H1 (cell line): ENCODE measurements around the gene ARL9. TPM values are rescaled to one million over a fixed set of nuclear protein-coding genes. Genes with fewer than 3 reads are reported as not detected.

Experiments
- CTCF ChIA-PET: fragments of 300-600 bp; sonication (Branson Sonifier 250); formaldehyde crosslinking; loops from one replicate; lab custom pipeline; 2021; ENCODE audit not compliant: partially characterized antibody; lab: Charles Lee
- POLR2A ChIA-PET: fragments of 300-600 bp; sonication (Branson Sonifier 250); formaldehyde crosslinking; loops from one replicate; lab custom pipeline; 2021; ENCODE audit warnings: inconsistent platforms; ENCODE audit not compliant: partially characterized antibody; lab: Charles Lee
- DNase-seq, 2 experiments: peaks; one replicate each; pipeline versions ENCODE4 v3.0.0 to v3.0.0-alpha.2; 2010 to 2022; ENCODE audit warnings: low spot score in 2 of 2, low read depth in 1 of 2, mixed read lengths in 1 of 2
- FAIRE-seq: peaks from 2 replicates; lab custom pipeline; 2011; peaks lifted over from hg19 to GRCh38; lab: Jason Lieb, UNC
- H2AFZ ChIP-seq: 2 replicates; pipeline ENCODE4 v1.8.1; 2012; ENCODE audit warnings: low read length, inconsistent platforms
- H2AK5ac ChIP-seq: 2 replicates; pipeline ENCODE4 v1.6.1; 2013; ENCODE audit warnings: low read depth, low read length
- H2BK120ac ChIP-seq: replicated peaks from 2 replicates; pipeline ENCODE3; 2013; ENCODE audit warnings: low read depth, low read length, inconsistent platforms
- H2BK12ac ChIP-seq: 2 replicates; pipeline ENCODE4 v1.6.1; 2013; ENCODE audit warnings: low read depth, low read length
- H2BK15ac ChIP-seq: 2 replicates; pipeline ENCODE4 v1.6.1; 2013; ENCODE audit warnings: low read length
- H2BK20ac ChIP-seq: 2 replicates; pipeline ENCODE4 v1.6.1; 2013; ENCODE audit warnings: low read length
- H2BK5ac ChIP-seq: 2 replicates; pipeline ENCODE4 v1.6.1; 2013; ENCODE audit warnings: low read depth, low read length
- H3K14ac ChIP-seq: 2 replicates; pipeline ENCODE4 v1.6.1; 2013; ENCODE audit warnings: inconsistent platforms; ENCODE audit not compliant: insufficient read length
- H3K18ac ChIP-seq: 2 replicates; pipeline ENCODE4 v1.6.1; 2013; ENCODE audit warnings: low read length; ENCODE audit errors: extremely low read depth
- H3K23ac ChIP-seq: 2 replicates; pipeline ENCODE4 v1.6.1; 2013; ENCODE audit warnings: inconsistent platforms; ENCODE audit not compliant: insufficient read length
- H3K23me2 ChIP-seq: 2 replicates; pipeline ENCODE4 v1.6.1; 2013; ENCODE audit warnings: low read depth, low read length
- H3K27ac ChIP-seq: 2 replicates; pipeline ENCODE4 v1.6.1; 2011; ENCODE audit warnings: low read depth, low read length, inconsistent platforms
- H3K27me3 ChIP-seq, 4 experiments: replicated peaks in 1 of 4; 1 replicate in 1 of 4; 2 replicates in 3 of 4; pipeline versions ENCODE4 v1.6.1 to v1.8.1; 2011 to 2013; ENCODE audit warnings: low read length in 3 of 4, mild to moderate bottlenecking in 3 of 4, inconsistent platforms in 2 of 4, mixed read lengths in 2 of 4, moderate library complexity in 1 of 4; ENCODE audit not compliant: control insufficient read depth in 3 of 4, insufficient read depth in 3 of 4; ENCODE audit errors: extremely low read depth in 1 of 4
- H3K36me3 ChIP-seq, 4 experiments: 2 replicates each; pipeline versions ENCODE4 v1.6.1 to v1.8.1; 2011 to 2013; ENCODE audit warnings: mild to moderate bottlenecking in 4 of 4, low read length in 3 of 4, moderate library complexity in 2 of 4, control low read depth in 1 of 4, inconsistent platforms in 1 of 4; ENCODE audit not compliant: insufficient read depth in 4 of 4, control insufficient read depth in 2 of 4
- H3K4ac ChIP-seq: replicated peaks from 2 replicates; pipeline ENCODE3; 2013; ENCODE audit warnings: low read length, low read depth, mixed read lengths, inconsistent platforms; ENCODE audit not compliant: insufficient read length
- H3K4me1 ChIP-seq, 4 experiments: replicated peaks in 1 of 4; 1 replicate in 1 of 4; 2 replicates in 3 of 4; pipeline versions ENCODE4 v1.6.1 to v1.8.1; 2011 to 2013; ENCODE audit warnings: low read length in 3 of 4, inconsistent platforms in 2 of 4, mixed read lengths in 1 of 4; ENCODE audit not compliant: insufficient read depth in 4 of 4, control insufficient read depth in 3 of 4
- H3K4me2 ChIP-seq, 2 experiments: 2 replicates each; pipeline versions ENCODE4 v1.6.1 to v1.8.1; 2011 to 2013; ENCODE audit warnings: low read depth in 2 of 2, low read length in 2 of 2, control low read depth in 1 of 2, inconsistent platforms in 1 of 2, mild to moderate bottlenecking in 1 of 2; ENCODE audit not compliant: insufficient read depth in 1 of 2
- H3K4me3 ChIP-seq, 4 experiments: fragments of 200-600, 300-600 bp in 1 of 4; sonication (generic), shearing (Covaris generic), sonication (Bioruptor Twin) in 1 of 4; 2 replicates each; pipeline versions ENCODE4 v1.5.1 to v1.8.1; 2011 to 2016; ENCODE audit warnings: low read length in 4 of 4, low read depth in 3 of 4, control low read depth in 2 of 4, inconsistent platforms in 2 of 4, mild to moderate bottlenecking in 2 of 4, mixed read lengths in 1 of 4, moderate library complexity in 1 of 4; ENCODE audit not compliant: insufficient read depth in 2 of 4; ENCODE audit errors: extremely low read depth in 1 of 4
- H3K56ac ChIP-seq: replicated peaks from 2 replicates; pipeline ENCODE3; 2013; ENCODE audit warnings: low read depth, mild to moderate bottlenecking, mixed read lengths, low read length, inconsistent platforms; ENCODE audit not compliant: insufficient read length
- H3K79me1 ChIP-seq: 2 replicates; pipeline ENCODE4 v1.6.1; 2013; ENCODE audit warnings: low read depth, low read length, control low read depth
- H3K79me2 ChIP-seq, 2 experiments: 2 replicates each; pipeline versions ENCODE4 v1.6.1 to v1.8.1; 2012 to 2013; ENCODE audit warnings: low read length in 2 of 2, mild to moderate bottlenecking in 2 of 2, inconsistent platforms in 1 of 2; ENCODE audit not compliant: insufficient read depth in 2 of 2, control insufficient read depth in 1 of 2
- H3K9ac ChIP-seq, 4 experiments: replicated peaks in 1 of 4; 1 replicate in 1 of 4; 2 replicates in 3 of 4; pipeline versions ENCODE4 v1.6.1 to v1.8.1; 2011 to 2013; ENCODE audit warnings: low read depth in 3 of 4, low read length in 3 of 4, control low read depth in 2 of 4, mild to moderate bottlenecking in 2 of 4, moderate library complexity in 2 of 4, inconsistent platforms in 1 of 4; ENCODE audit errors: extremely low read depth in 1 of 4
- H3K9me3 ChIP-seq, 2 experiments: 2 replicates each; pipeline versions ENCODE4 v1.6.1 to v1.8.1; 2012 to 2013; ENCODE audit warnings: mild to moderate bottlenecking in 2 of 2, moderate library complexity in 2 of 2, control low read depth in 1 of 2, inconsistent platforms in 1 of 2, low read depth in 1 of 2, low read length in 1 of 2, mixed read lengths in 1 of 2; ENCODE audit not compliant: insufficient read depth in 2 of 2
- H4K20me1 ChIP-seq, 2 experiments: replicated peaks in 1 of 2; 2 replicates each; pipeline versions ENCODE3 to v1.8.1; 2011 to 2013; ENCODE audit warnings: inconsistent platforms in 2 of 2, low read length in 2 of 2, mild to moderate bottlenecking in 1 of 2; ENCODE audit not compliant: insufficient read depth in 2 of 2, control insufficient read depth in 1 of 2
- H4K5ac ChIP-seq: 2 replicates; pipeline ENCODE4 v1.6.1; 2013; ENCODE audit warnings: low read length, low read depth, mixed read lengths, inconsistent platforms; ENCODE audit not compliant: insufficient read length
- H4K8ac ChIP-seq: 2 replicates; pipeline ENCODE4 v1.8.0; 2013; ENCODE audit warnings: mild to moderate bottlenecking, moderate library complexity, low read length, inconsistent platforms; ENCODE audit not compliant: insufficient read depth; ENCODE audit errors: extremely low read depth
- H4K91ac ChIP-seq: replicated peaks from 2 replicates; pipeline ENCODE3; 2013; ENCODE audit warnings: low read length, mixed read lengths, inconsistent platforms; ENCODE audit not compliant: insufficient read length
- ASH2L ChIP-seq: fragments of 200-600, 300-600 bp; sonication (generic); IDR thresholded peaks from one replicate; pipeline ENCODE4 v1.7.1; 2017; ENCODE audit warnings: low read length
- BACH1 ChIP-seq: IDR thresholded peaks from 2 replicates; pipeline ENCODE4 v1.6.1; 2012; ENCODE audit warnings: low read length, improper control_type of control experiment
- JUND ChIP-seq: IDR thresholded peaks from 2 replicates; pipeline ENCODE4 v1.6.1; 2011; ENCODE audit warnings: mild to moderate bottlenecking, improper control_type of control experiment, low read length
- PHF8 ChIP-seq: fragments of 200-600 bp; sonication (generic); conservative IDR thresholded peaks from 2 replicates; pipeline ENCODE4 v1.7.1; 2012; ENCODE audit warnings: low read depth, mild to moderate bottlenecking, inconsistent platforms, low read length, moderate library complexity
- SIRT6 ChIP-seq: IDR thresholded peaks from one replicate; pipeline ENCODE4 v1.7.1; 2012; ENCODE audit warnings: low read length, inconsistent platforms
- SP1 ChIP-seq: IDR thresholded peaks from 2 replicates; pipeline ENCODE4 v1.6.1; 2011; ENCODE audit warnings: low read depth, low read length
- SP2 ChIP-seq: IDR thresholded peaks from 2 replicates; pipeline ENCODE4 v1.6.1; 2012; ENCODE audit warnings: mild to moderate bottlenecking, low read length, inconsistent platforms
- SP4 ChIP-seq: IDR thresholded peaks from 2 replicates; pipeline ENCODE4 v1.6.1; 2012; ENCODE audit warnings: low read length, inconsistent platforms
- SRF ChIP-seq: IDR thresholded peaks from 2 replicates; pipeline ENCODE4 v1.6.1; 2011; ENCODE audit warnings: mild to moderate bottlenecking, low read depth, low read length, moderate library complexity
- TCF12 ChIP-seq: IDR thresholded peaks from 2 replicates; pipeline ENCODE4 v1.6.1; 2011; ENCODE audit warnings: low read depth, mild to moderate bottlenecking, low read length
- ZNF274 ChIP-seq: IDR thresholded peaks from 2 replicates; pipeline ENCODE4 v1.7.0; 2012; ENCODE audit warnings: low read length, borderline replicate concordance; ENCODE audit errors: extremely low read depth
- WGBS, 2 experiments: shearing (Covaris generic) in 1 of 2; methylation state at CpG; one replicate each; pipeline versions ENCODE4 v1.1.6 to v1.1.7; 2013 to 2015; ENCODE audit warnings: low lambda C conversion rate in 2 of 2, mixed read lengths in 2 of 2, inconsistent platforms in 1 of 2, low coverage in 1 of 2, missing lambda C conversion rate in 1 of 2; ENCODE audit not compliant: insufficient replicate concordance in 2 of 2, insufficient coverage in 1 of 2, insufficient read length in 1 of 2; ENCODE audit errors: extremely low coverage in 1 of 2, missing lambda C conversion rate in 1 of 2; 5-methylcytosine and 5-hydroxymethylcytosine counted together
- polyA plus RNA-seq, 7 experiments: library from polyadenylated mRNA; depleted of rRNA in 3 of 7; stranded (reverse) in 5 of 7; unstranded in 2 of 7; fragments of >200 nt in 5 of 7; fragments of 200-250 nt in 2 of 7; gene quantifications; 1 replicate in 5 of 7; 2 replicates in 1 of 7; 4 replicates in 1 of 7; pipeline versions ENCODE4 v1.2.1 to v1.2.3, GENCODE V29; 2011 to 2013; ENCODE audit warnings: missing spikeins in 2 of 7, mixed read lengths in 2 of 7
- total RNA-seq: library from RNA; stranded (reverse); fragmentation: NEBNext Ultra II Directional; extraction: Animal tissue kit (Norgen Biotek cat#: 25700); gene quantifications from 2 replicates; pipeline ENCODE4 v1.2.1, GENCODE V29; 2021
- TF ChIP-seq, protein P1 (sequence below): IDR thresholded peaks from 2 replicates; pipeline ENCODE4 v1.6.1; 2012; ENCODE audit warnings: inconsistent platforms
- TF ChIP-seq, protein P2 (sequence below), 3 experiments: IDR thresholded peaks; 1 replicate in 2 of 3; 2 replicates in 1 of 3; pipeline versions ENCODE4 v1.5.1 to v1.6.1; 2011; ENCODE audit warnings: low read length in 3 of 3, mild to moderate bottlenecking in 3 of 3, inconsistent platforms in 2 of 3, low read depth in 1 of 3, moderate library complexity in 1 of 3; ENCODE audit not compliant: insufficient read depth in 1 of 3; ENCODE audit errors: control extremely low read depth in 1 of 3

The ARL9 gene
- total and polyA plus RNA-seq, 2 of the 8 experiments (the other 6 are each of a cell fraction or from before 2014, with no cell fraction given), result 0.60 to 0.76 TPM

DNA sequence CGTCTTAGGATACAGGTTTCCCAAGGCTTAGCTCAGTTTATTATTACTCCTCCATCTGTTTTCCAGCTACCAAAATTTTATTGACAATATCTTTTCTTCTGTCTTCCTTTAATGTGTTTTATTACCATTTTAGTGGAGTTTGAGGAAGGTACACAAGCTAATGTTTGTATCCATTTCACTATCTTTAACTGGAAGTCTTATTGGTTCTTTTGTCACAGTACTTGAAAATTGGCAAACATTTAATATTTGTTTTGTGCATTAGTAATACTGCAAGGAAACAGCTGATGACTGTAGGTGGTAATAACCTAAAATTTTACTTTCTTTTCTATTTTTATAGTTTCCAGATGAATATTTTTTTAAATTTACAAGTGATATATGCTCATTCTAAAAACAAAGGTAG, 9.3 kb upstream of the ARL9 start:
- no peak overlapping the region for H3K14ac ChIP-seq
- H3K9me3 ChIP-seq, result no peaks in the 10 kb centered on the region
- no peak overlapping the region for H2BK12ac ChIP-seq
- no peak for FAIRE-seq
- H3K18ac ChIP-seq, result no peak overlapping the region
- H4K8ac ChIP-seq, result no peak overlapping the region
- H3K4ac ChIP-seq, result no peak overlapping the region
- peaks cover 2 to 45% (median 19%) of the 10 kb centered on the region in 4 experiments; a peak in 6 of 8 replicates for H3K36me3 ChIP-seq
- no peak overlapping the region for H2BK15ac ChIP-seq
- no peaks in the 10 kb centered on the region for H3K27me3 ChIP-seq
- no peak overlapping the region for H2BK5ac ChIP-seq
- no peak overlapping the region for H3K27ac ChIP-seq
- no peak overlapping the region for H2BK120ac ChIP-seq
- H3K56ac ChIP-seq, result no peak overlapping the region
- 92% methylated on average over 1 of the region's 1 CpG; no CpG with 5 or more reads in 1 of the 2 experiments for WGBS, 2 experiments
- H3K23me2 ChIP-seq, result no peaks in the 10 kb centered on the region; the same call in 1 of the 2 replicates
- H4K20me1 ChIP-seq, result no peaks in the 10 kb centered on the region
- H3K4me1 ChIP-seq, result no peaks in the 10 kb centered on the region
- H3K79me2 ChIP-seq, result no peaks in the 10 kb centered on the region
- H4K5ac ChIP-seq, result no peak overlapping the region
- no peak overlapping the region for H3K9ac ChIP-seq
- POLR2A ChIA-PET, result interaction anchor here (0.7 to 0.8 kb wide), 2 partner anchors 38 to 39 kb away, joined by 3 read pairs; no protein-coding TSS in a partner anchor
- no peak overlapping the region for H2AK5ac ChIP-seq
- H3K79me1 ChIP-seq, result no peaks in the 10 kb centered on the region
- no peak for DNase-seq
- CTCF ChIA-PET, result no interaction called here
- no peak overlapping the region for H2AFZ ChIP-seq
- H3K4me2 ChIP-seq, result no peak overlapping the region
- H3K23ac ChIP-seq, result no peak overlapping the region
- no peak overlapping the region for H2BK20ac ChIP-seq
- H4K91ac ChIP-seq, result no peak overlapping the region
- H3K4me3 ChIP-seq, result no peak overlapping the region
- no peak for TF ChIP-seq SRF
- TF ChIP-seq SP2, result no peak
- TF ChIP-seq SP1, result no peak
- TF ChIP-seq ASH2L, result no peak
- TF ChIP-seq JUND, result no peak
- TF ChIP-seq SIRT6, result no peak
- no peak for TF ChIP-seq SP4
- TF ChIP-seq, protein P1, sequence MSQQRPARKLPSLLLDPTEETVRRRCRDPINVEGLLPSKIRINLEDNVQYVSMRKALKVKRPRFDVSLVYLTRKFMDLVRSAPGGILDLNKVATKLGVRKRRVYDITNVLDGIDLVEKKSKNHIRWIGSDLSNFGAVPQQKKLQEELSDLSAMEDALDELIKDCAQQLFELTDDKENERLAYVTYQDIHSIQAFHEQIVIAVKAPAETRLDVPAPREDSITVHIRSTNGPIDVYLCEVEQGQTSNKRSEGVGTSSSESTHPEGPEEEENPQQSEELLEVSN, result no peak
- TF ChIP-seq, protein P2, sequence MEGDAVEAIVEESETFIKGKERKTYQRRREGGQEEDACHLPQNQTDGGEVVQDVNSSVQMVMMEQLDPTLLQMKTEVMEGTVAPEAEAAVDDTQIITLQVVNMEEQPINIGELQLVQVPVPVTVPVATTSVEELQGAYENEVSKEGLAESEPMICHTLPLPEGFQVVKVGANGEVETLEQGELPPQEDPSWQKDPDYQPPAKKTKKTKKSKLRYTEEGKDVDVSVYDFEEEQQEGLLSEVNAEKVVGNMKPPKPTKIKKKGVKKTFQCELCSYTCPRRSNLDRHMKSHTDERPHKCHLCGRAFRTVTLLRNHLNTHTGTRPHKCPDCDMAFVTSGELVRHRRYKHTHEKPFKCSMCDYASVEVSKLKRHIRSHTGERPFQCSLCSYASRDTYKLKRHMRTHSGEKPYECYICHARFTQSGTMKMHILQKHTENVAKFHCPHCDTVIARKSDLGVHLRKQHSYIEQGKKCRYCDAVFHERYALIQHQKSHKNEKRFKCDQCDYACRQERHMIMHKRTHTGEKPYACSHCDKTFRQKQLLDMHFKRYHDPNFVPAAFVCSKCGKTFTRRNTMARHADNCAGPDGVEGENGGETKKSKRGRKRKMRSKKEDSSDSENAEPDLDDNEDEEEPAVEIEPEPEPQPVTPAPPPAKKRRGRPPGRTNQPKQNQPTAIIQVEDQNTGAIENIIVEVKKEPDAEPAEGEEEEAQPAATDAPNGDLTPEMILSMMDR (IDR thresholded peaks at IDR 0.05; ENCODE audit: control extremely low read depth in 1 of 3, insufficient read depth in 1 of 3, low read depth in 1 of 3, low read length in 3 of 3), result no peak
- TF ChIP-seq TCF12, result no peak
- no peak for TF ChIP-seq PHF8
- TF ChIP-seq ZNF274, result no peak
- TF ChIP-seq BACH1, result no peak
